Activated CD4-positive, alpha-beta T cell treated with anti-CD3 and anti-CD28 coated beads for 24 hours (primary cell): ENCODE data around the gene PAK5.

Experiments
- DNase-seq, 2 donors: peaks; one replicate each; pipeline ENCODE4 v3.0.0-alpha.2; 2020; ENCODE audit warnings: low read depth in 2 of 2

The PAK5 gene

DNA sequence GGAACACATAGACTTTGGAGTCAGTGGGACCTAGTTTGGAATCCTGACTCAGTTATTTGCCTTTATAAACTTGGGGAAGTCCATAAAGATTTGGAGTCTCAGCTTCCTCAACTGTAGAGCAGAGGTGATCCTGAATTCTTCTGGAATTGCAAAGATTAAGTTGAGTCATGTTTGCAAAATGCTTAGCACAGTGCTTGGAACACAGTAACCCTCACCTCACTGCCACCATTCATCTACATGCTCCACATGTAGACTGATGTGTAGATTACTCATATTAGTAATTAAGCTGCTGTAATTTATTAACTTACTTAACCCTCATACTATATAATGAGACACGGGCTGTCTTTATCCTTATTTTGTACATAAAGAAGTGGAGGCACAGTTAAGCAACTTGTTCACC, 263.0 kb downstream of the PAK5 start:
- DNase-seq = no peak

DNA sequence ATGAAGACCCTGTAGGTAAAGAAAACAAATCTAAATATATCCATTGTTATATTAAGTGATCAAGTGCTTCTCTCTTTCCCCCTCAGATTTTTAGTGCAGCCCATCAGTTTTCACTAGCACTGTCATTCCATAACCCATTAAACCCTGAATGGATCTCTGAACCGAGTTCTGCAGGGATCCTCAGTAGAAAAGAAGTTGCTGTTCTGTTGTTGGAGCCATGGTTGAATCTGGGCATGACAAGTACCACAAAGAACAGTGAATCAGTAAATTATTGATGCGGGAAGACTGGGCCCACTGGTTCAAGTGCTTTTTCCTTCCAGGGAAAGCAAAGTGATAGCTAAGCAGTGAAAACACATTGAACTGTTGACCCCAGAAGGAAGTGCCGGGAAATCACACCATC, 264.1 kb downstream of the PAK5 start:
- no peak for DNase-seq

DNA sequence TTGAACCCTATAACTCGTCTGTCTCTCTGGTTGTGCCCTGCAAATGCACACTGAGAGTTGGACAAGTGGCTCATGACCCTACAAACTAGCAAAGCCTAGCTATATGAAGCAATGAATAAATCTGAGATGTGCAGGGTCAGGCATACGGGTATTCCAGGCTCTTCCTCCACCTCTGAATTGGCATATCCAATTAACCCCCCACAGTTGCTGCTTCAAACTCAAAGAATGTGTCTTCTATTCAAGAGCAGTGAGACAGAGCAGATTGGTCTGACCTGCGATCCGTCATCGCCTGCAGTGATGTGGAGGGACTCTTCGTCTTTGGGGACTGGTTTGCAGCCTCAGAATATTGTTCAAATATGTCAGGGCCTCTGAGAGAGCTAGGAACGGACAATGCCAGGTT, 264.7 kb downstream of the PAK5 start:
- DNase-seq = no peak

DNA sequence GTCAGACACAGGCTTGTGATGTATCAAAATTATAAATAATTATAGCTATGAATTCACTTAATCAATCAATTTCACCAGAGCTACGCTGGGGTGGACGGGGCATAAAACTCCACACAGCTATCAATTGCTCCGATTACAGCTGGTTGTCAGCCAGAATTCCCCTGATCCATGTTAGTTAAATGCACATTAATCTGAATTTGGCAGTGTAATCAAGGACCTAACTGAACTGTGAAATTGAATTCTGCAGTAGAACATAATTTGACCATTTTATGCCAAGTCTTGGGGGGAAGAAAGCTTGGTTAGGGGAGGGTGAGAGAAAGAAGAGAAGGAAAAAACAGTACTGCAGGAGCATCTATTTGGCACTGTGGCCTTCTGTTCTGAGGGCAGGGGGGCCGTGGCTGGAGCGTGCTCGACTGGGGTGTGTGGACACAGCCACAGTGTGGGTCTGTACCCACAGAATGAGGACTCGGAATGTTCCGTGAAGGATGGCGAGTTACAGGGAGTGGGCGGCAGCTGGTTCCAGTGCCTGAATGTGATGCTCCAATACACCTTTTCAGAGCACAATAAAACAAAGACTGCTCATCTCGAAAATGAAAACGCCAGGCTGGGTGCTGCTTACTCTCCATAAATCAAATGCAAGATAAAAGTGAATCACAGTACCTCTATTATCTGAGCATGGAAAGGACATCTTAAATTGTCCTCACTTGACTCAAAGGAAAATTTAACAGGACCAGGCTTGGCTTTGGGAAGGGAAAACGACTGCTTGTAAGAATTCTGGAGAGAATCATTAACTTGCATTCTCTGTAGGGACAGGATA, 265.3 kb downstream of the PAK5 start:
- DNase-seq = no peak

DNA sequence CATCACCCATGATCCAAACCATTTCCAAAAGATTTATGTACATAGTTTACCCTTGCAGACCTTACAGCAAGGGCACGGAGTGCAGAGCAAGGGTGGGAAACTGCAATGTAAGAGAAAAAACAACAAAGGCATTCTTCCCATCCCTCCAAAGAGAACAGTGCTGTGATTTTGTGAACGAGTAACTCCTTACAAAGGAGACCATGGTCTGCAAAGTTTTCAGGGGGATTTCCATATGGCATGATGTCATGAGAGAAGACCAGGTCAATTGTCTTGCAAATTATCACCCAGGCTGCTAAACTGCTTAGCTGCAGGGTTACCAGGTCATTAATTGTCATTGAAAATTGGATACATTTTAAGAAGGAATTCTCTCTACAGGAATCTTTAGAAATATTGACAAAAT, 266.2 kb downstream of the PAK5 start:
- no peak for DNase-seq

DNA sequence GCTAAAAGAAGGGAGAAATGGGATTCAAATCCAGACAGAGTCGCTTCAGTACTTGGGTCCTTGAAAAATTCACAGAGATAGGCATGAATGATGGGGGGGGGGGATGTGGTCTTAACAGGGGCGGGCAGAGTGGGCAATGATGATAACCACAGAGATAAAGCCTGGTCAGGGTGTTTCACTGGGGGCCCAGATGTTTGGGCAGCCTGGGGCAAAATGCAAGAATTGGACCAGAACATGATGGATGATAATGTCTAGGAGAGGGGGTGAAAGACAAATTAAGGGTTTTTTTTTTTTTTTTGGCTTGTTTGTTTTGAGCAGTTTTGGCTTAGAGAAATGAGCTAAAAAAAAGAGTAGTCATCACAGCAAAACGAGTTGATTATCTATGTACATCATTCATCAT, 267.1 kb downstream of the PAK5 start:
- no peak for DNase-seq

DNA sequence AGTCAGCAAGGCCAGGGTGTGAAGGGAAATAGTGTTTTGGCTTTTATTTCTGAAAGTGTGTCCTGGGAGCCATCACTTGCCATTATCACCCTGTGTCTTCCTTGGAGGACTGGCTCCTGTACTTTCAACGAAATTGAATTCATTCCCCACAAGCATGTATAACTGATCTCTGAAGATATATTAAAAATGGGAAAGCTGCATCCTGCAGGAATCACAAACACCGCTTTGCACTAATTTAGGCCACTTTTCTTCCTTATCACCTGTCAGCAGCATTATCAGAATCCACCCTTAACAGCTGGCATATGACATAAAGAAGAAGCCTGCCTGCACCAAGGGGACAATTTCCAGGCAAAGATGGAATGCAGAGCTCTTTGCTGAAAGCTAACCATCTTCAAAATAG, 268.3 kb downstream of the PAK5 start:
- no peak for DNase-seq

DNA sequence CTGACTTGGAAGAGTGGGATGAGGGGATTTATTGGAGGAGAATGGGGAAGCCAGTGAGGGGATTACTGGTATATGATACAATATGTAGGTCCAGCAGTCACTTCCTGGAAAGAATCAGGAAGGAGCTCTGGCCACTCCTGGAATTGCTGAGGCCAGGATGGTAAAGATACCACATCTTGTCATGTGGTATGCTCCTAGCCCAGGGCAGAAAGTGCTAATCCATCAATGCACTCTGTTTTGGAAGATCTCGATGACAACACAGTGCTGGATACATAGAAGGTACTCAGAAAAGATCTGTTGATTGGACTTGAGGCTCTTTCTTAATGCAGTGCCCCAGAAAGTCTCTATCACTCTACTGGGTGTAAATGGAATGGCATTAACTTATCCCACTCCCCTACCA, 271.9 kb downstream of the PAK5 start:
- DNase-seq = no peak

DNA sequence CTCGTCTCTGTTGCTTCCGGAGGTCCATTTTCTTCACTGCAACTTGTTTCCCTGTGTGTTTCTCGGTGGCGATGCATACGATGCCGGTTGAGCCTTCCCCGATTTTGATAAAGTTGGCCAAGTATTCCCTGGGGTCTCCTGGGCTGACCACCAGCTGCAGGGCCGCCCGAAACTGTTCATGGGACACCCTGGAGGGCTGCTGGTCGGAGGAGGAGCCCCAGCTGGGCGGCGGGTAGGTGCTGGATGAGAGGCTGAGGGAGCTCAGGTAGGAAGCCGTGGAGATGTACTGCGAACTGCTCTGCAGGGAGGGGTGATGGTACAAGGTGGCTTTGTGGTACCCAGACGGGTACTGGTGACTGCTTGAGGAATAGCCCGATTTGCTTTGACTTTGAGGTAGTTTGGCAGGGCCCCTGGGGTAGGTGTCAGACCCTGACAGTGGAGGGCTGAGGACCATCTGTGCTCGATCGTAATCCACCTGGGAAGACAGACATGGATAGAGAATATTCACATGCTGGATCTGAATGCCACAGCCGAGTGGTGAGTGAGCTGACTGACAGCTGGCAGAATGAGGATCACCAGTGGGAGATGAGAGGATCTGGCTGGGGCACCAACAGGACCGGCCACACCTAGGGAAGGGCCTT, 272.8 kb downstream of the PAK5 start:
- no peak for DNase-seq

DNA sequence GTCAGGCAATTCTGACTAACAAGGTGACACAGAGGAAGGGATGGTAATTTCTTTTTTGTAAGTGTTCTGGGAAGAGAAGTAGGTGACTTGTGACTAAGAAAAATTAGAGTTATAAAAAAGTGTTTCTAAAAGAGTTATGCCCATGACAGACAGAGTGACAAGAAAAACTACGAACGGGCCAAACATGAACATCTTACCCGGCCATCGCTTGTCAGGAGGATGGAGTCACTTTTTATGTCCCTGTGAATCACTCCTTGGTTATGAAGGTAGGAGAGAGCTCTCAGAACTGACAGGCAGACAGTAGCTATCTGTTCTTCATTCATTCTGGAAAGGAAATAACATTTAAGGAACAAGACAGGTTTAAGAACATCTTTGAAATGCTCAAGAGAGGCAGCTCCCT, 281.5 kb downstream of the PAK5 start:
- no peak for DNase-seq

DNA sequence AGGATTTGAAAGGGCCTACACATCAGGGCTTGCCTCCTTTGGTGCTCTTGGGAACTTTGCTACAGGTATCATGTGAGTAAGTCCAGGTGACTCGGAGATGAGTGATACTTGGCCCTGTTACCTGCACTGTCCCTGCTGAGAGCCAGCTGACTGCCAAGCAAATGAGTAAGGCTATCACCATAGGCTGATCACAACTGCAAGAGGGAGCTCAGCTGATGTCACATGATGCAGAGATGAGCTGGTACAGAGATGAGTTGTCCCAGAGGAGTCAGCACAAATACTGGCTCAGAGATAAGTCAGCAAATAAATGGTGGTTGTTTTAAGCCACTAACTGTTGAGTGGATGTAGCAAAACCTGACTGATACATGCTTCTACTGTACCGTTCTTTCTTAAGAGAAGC, 283.1 kb downstream of the PAK5 start:
- DNase-seq = no peak

DNA sequence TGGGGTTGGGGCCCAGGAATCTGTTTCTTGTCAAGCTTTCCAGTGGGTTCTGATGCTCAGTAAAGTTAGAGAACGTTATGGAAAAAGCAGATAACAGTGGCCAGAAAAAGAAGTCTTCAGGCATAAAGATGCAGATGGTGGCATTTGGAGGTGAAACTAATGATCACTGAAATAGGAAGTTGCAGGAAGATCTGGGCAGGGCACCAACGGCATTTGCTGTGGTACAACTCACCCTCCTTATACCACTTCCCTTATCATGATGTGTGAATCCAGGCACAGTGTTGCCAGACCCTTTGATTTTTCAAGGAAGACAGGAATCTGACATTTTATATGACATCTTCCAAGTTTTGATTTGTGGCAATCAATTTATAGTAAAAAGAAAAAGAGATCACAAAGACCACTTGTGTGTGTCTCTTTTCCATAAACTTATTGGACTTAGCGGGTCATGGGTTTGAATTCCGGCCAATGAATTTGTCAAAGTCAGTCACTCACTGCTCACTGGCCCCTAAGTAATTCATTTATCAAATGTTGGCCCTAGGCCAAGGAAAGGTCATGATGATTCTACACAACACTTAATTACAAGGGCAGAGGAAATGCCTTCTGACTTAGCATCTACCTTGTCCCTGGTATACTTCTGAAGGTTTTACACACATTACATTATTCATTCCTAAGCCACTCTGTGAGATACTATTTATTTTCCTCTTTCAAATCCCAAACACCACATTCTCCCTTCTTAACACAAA, 286.9 kb downstream of the PAK5 start:
- DNase-seq = no peak

DNA sequence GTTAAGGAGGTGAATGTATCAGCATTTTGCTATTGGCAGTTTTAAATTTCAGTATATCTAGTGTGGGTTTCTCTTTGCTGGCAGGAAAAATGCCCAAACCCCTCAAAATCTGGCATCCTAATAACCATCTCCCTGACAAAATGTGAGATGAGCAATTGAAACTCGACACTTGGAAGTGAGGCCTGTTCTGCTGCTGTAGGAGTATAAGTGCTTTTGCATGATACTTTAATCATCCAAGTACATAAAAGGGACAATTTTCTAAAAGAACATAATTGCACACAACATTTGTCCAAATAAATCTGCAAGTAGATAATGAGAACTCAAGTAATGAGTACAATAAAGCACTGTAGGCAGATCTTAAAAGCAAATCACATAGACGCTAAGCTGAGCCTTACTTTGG, 288.0 kb downstream of the PAK5 start:
- DNase-seq = no peak

DNA sequence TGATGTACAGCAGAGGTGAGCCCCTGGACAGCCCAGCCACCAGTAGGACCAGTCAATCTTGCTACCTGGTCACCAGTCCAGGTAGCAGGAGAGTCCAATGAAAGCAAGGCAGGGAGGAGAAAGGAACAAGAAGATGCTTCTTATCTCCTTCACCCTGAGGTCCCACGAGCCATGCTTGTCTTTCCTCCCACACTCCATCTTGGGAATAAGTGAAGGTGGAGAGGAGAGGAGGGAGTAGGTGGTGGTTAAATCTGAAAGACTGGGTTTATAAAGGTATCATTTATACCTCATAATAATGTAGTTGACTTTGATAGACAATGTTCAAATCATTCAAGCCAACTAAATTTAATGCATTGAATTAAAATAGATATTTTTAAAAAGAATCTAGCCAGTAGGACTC, 288.6 kb downstream of the PAK5 start:
- DNase-seq = no peak

DNA sequence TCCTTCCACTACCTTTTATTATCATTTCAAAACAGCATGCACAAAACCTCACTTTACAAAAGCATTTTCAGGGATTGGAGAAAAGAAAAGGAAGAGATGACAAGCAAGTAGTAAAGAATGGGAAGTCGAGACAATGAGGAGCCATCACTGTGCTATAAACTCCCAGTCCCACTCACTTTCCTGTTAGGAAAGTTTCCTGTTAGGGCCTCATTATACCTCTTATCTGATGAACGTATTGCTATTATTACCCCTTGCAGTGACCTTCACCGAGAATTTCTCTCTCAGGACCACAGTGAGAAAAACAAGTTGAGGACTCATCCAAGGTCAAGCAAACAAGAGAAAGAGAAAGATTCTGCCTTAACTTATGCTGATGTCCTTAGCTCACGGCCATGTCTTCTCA, 295.7 kb downstream of the PAK5 start:
- no peak for DNase-seq

DNA sequence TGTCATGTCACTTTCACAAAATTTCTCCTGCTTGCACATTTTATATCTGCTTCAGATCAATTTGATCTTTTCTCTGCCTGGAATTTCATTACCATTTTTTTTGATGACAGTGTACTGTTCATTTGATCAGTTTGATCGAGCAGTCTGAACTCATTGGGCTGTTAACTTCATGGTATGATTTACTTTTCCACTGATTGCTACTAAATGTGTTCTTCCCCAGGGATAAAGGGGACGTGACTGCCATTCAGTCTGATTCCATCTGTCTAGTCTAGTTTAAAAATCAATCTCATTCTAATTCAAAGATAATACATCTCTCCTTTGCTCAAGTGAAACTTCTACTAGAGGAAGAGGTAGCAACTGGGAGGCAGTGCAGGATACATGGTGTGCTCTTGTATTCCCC, 303.4 kb downstream of the PAK5 start:
- DNase-seq = no peak

DNA sequence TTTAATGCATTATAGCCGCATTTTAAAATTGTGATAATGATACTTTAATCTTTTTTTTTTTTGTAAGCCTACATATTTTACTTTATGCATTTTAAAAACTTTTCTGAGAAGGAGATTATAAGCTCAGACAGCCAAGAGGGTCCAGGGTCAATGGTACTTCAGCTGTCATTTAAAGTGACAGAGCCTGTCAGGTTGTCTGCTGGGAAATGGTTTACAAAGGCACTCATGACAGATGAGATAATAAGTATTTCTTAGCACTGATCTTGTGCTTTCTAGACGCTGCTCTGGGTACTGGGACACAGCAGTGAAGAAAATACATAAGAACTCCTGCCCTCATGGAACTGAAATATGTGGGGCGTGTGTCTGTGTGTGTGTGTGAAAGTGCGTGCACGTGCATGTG, 304.9 kb downstream of the PAK5 start:
- no peak for DNase-seq

DNA sequence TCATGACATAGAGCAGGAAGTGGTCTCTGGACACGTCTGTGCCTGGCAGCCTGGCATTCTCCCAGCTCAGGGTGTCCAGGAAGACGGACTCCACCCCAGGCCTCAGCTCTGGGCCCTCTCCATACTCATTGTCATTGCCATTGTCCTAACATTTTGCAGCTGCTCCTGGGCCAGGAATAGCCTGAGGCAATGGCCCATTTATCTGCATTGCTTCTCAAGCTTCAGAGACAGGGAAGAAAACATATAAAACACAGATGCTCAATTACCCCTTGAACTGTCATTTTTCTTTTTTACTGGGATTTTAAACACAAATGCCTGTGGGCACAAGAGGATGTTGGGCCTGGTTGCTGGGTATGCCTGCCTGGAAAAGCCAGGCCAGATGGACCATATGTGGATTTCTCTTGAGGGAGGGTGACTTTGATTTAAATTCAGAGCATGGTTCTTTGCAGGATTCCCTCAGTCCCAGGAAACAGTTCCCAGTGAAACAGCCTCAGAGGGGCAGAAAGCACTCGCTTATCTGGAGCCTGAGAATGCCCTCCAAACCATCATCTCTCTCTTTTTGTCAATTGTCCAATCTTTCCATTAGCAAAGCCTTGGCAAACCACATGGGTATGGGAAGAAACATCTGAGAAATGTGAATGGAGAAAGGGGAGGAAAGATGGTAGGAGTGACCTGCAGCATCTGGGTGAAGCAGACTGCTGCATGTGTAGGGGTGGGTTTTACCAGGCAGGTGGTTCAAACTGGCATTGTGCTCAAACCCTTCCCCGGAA, 306.6 kb downstream of the PAK5 start:
- DNase-seq = no peak

DNA sequence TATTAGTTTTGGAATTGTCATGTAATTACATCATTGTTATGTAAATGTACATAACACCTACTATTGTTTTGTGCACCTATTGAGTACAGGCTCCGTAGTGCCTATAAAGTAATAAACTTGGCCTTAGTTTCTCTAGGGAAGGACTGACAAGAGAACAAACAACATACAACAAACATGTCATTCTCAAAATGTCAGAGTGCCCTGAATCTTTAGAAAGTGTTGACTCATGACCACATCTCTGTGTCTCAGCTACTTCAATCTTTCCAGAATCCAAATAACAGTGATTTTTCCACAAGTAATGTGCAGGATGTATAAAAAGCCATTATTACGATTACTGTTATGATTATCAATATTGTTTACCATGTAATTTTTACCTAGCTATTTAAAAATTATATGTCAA, 307.3 kb downstream of the PAK5 start:
- DNase-seq = no peak

DNA sequence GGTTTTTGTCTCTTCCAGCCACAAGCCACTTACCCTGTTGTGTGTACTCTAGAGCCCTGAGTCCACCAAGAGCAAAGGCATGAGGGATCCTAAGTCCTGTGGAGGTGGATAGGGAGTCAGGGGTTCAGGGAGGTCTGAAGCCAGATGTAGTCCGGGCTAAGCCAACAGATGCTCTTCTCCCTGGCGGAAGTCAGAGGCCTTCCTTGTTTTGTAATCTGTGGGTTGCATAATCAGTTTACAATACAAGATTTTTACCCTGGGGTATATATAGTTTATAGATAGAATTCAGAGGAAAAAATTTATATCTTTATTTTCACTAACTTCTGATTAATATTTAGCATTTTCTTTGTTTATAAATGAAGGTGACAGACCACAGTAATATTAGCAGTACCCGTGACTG, 315.2 kb downstream of the PAK5 start:
- DNase-seq = no peak

DNA sequence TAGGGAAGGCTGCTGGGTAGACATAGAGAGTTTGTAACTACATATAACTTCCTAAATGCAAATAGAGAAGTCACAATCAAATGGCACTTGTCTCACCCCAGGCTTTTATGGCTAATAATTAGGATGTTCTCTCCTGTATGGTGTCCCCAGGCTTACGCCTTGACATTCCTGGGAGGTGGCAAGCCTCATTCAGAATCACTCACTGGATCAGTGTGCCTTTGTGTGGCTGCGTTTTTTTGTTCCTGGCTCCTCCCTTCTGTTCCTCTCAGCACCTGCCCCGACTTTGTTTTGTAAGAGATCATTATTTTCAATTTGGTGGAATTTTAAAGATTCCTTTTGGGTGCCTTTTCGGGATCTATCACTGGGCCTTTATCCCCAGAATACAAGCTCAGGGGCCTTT, 318.8 kb downstream of the PAK5 start:
- DNase-seq = no peak

DNA sequence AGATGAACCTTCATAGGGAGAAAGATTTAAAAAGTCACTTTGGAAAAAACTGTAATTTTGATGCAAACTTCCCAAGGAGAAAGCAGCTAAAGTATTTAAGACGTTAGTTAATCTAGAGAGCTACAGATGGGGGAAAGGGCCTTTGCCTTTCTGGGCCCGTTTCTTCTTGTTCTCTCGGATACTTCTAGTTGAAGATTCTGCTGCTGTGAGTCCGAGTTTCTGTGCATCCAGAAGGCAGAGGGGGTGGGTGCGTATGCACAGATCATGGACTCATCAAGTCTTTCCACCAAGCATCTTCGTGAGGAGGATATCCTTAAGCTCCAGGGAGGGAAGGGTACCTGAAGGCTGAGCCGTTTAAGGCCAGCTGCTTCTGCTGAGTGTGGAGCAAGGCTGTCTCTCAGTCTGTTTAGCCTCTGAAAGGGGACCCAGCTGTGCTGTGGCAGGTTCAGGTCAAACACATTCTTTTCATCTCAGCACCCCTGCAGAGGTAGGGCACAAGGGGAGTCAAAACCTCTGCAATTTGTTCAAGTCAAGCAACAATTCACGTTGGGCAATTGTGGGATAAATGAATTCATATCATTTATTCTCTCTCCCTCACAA, 320.2 kb downstream of the PAK5 start:
- DNase-seq = no peak
